ENCODE data around the gene BRWD1. TPM values are rescaled to one million over a fixed set of nuclear protein-coding genes. Genes with fewer than 3 reads are reported as not detected.

The BRWD1 gene
- polyA plus RNA-seq, 2 of the 4 experiments (the other 2 are of a cell fraction) = 6.9 to 22.2 TPM

GRCh38 chr21:39345440-39345839 is 32.0 kb upstream of the BRWD1 start:
- FAIRE-seq = no peak
- 91% methylated on average over 6 of the region's 6 CpGs for WGBS (ENCODE audit: missing lambda C conversion rate)
- H3K9me3 ChIP-seq = no peaks in the 10 kb centered on the region
- ChIA-PET POLR2A (no interaction called here), CTCF (no interaction called here)
- H3K4me3 ChIP-seq = no peak overlapping the region
- peak overlapping the region; percentile 95; the same call in 1 of the 3 replicates for H3K4me2 ChIP-seq
- no peak for DNase-seq (ENCODE audit: low read depth in 1 of 2, low spot score in 1 of 2)
- H3K4me1 ChIP-seq = peaks cover 24% of the 10 kb centered on the region; the same call in 2 of the 3 replicates
- ATAC-seq = no peak
- TF ChIP-seq EP300 (IDR thresholded peaks at IDR 0.05) (no peak), HOXB5 (CRISPR knock-in tag; IDR thresholded peaks at IDR 0.05) (no peak), RAD21 (conservative IDR thresholded peaks at IDR 0.05 in 1 of 2, IDR thresholded peaks at IDR 0.05 in 1 of 2) (no peak), KDM5A (IDR thresholded peaks at IDR 0.05) (no peak), TP53 (CRISPR knock-in tag; IDR thresholded peaks at IDR 0.05) (no peak), CBX2 (IDR thresholded peaks at IDR 0.05; ENCODE audit: borderline replicate concordance, low read depth) (no peak), ZNF302 (CRISPR knock-in tag; IDR thresholded peaks at IDR 0.05) (no peak), CEBPB (IDR thresholded peaks at IDR 0.05) (no peak), NR3C1 (IDR thresholded peaks at IDR 0.05) (no peak), SREBF2 (IDR thresholded peaks at IDR 0.05) (no peak), MYC (IDR thresholded peaks at IDR 0.05; ENCODE audit: borderline replicate concordance, low read length) (no peak), HMGXB4 (CRISPR knock-in tag; IDR thresholded peaks at IDR 0.05; ENCODE audit: borderline replicate concordance) (no peak), GATA3 (IDR thresholded peaks at IDR 0.05; ENCODE audit: borderline replicate concordance) (no peak), HDAC2 (IDR thresholded peaks at IDR 0.05) (no peak), JUN (IDR thresholded peaks at IDR 0.05) (no peak), RFX5 (IDR thresholded peaks at IDR 0.05) (no peak), POLR2AphosphoS2 (conservative IDR thresholded peaks at IDR 0.05; ENCODE audit: low read length) (no peak)
- TF ChIP-seq, protein P1, sequence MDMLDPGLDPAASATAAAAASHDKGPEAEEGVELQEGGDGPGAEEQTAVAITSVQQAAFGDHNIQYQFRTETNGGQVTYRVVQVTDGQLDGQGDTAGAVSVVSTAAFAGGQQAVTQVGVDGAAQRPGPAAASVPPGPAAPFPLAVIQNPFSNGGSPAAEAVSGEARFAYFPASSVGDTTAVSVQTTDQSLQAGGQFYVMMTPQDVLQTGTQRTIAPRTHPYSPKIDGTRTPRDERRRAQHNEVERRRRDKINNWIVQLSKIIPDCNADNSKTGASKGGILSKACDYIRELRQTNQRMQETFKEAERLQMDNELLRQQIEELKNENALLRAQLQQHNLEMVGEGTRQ (IDR thresholded peaks at IDR 0.05) = no peak
- TF ChIP-seq, protein P2, sequence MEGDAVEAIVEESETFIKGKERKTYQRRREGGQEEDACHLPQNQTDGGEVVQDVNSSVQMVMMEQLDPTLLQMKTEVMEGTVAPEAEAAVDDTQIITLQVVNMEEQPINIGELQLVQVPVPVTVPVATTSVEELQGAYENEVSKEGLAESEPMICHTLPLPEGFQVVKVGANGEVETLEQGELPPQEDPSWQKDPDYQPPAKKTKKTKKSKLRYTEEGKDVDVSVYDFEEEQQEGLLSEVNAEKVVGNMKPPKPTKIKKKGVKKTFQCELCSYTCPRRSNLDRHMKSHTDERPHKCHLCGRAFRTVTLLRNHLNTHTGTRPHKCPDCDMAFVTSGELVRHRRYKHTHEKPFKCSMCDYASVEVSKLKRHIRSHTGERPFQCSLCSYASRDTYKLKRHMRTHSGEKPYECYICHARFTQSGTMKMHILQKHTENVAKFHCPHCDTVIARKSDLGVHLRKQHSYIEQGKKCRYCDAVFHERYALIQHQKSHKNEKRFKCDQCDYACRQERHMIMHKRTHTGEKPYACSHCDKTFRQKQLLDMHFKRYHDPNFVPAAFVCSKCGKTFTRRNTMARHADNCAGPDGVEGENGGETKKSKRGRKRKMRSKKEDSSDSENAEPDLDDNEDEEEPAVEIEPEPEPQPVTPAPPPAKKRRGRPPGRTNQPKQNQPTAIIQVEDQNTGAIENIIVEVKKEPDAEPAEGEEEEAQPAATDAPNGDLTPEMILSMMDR (IDR thresholded peaks at IDR 0.05) = no peak
- H3K27ac ChIP-seq = no peak overlapping the region

DNA sequence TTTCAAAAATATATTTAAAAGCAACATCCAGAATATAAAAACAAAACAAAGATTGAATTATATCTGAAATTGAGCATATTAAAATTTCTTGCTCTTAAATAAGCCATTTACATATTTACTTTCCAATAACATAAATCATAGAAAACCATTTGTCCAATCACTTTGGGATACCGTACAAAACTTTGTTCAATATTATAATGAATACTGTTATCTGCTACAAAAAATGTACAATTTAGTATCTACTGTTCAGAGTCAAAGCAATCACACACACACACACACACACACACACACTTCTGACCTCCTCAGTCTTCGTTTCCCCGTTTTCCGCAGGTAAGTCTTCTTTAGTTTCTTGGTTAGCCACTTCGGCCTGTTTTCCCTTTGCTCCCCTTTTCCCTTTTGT is 31.4 kb upstream of the BRWD1 start:
- H3K4me3 ChIP-seq = no peak overlapping the region
- H3K9me3 ChIP-seq = no peaks in the 10 kb centered on the region
- ChIA-PET POLR2A (no interaction called here), CTCF (no interaction called here)
- DNase-seq (ENCODE audit: low read depth in 1 of 2, low spot score in 1 of 2) = no peak
- no peak for ATAC-seq
- TF ChIP-seq HOXA7 (CRISPR knock-in tag; IDR thresholded peaks at IDR 0.05) (no peak), NPAS2 (CRISPR knock-in tag; IDR thresholded peaks at IDR 0.05; ENCODE audit: borderline replicate concordance) (no peak), BHLHE40 (IDR thresholded peaks at IDR 0.05; ENCODE audit: low read depth, low read length) (no peak), MAFK (IDR thresholded peaks at IDR 0.05; ENCODE audit: partially characterized antibody) (no peak), NFE2L2 (conservative IDR thresholded peaks at IDR 0.05; ENCODE audit: low read length) (no peak), E2F6 (IDR thresholded peaks at IDR 0.05; ENCODE audit: borderline replicate concordance, low read depth) (no peak), HOXB13 (CRISPR knock-in tag; IDR thresholded peaks at IDR 0.05; ENCODE audit: low read depth) (no peak), KDM5A (IDR thresholded peaks at IDR 0.05) (no peak), GATA3 (IDR thresholded peaks at IDR 0.05; ENCODE audit: borderline replicate concordance) (no peak)
- no peak for FAIRE-seq
- H3K4me1 ChIP-seq = peaks cover 21% of the 10 kb centered on the region; the same call in 2 of the 3 replicates
- H3K4me2 ChIP-seq = no peak overlapping the region
- 92% methylated on average over 5 of the region's 5 CpGs for WGBS (ENCODE audit: missing lambda C conversion rate)
- no peak overlapping the region for H3K27ac ChIP-seq

All from A549 (cell line).